ENCODE data around the gene LTBP2.

The LTBP2 gene

GRCh38 chr14:74611650-74612349 lies at the start of gene LTBP2:
LTBP2 (minus strand) TSS chr14:74612237; CDS start chr14:74611944, 293 bp downstream.
- DNase-seq (ENCODE audit: low spot score) = no peak

GRCh38 chr14:74660863-74661262 lies 48.8 kb upstream of the LTBP2 start:
- DNase-seq (ENCODE audit: low spot score) = no peak

GRCh38 chr14:74660167-74660566 lies 48.1 kb upstream of the LTBP2 start:
- no peak for DNase-seq (ENCODE audit: low spot score)

- no peak for DNase-seq (ENCODE audit: low spot score)
Measured at GRCh38 chr14:74658535-74659131, 46.6 kb upstream of the LTBP2 start.

GRCh38 chr14:74656964-74657363 lies 44.9 kb upstream of the LTBP2 start:
- no peak for DNase-seq (ENCODE audit: low spot score)

- no peak for DNase-seq (ENCODE audit: low spot score)
Measured at GRCh38 chr14:74655599-74656395, 43.8 kb upstream of the LTBP2 start.

- no peak for DNase-seq (ENCODE audit: low spot score)
Measured at GRCh38 chr14:74654931-74655330, 42.9 kb upstream of the LTBP2 start.

GRCh38 chr14:74653386-74654138 lies 41.5 kb upstream of the LTBP2 start:
- DNase-seq (ENCODE audit: low spot score) = peak; percentile 88

GRCh38 chr14:74652541-74652940 lies 40.5 kb upstream of the LTBP2 start:
- DNase-seq (ENCODE audit: low spot score) = no peak

GRCh38 chr14:74650927-74651686 lies 39.1 kb upstream of the LTBP2 start:
- DNase-seq (ENCODE audit: low spot score) = no peak

- no peak for DNase-seq (ENCODE audit: low spot score)
Measured at GRCh38 chr14:74649673-74650072, 37.6 kb upstream of the LTBP2 start.

GRCh38 chr14:74649167-74649566 lies 37.1 kb upstream of the LTBP2 start:
- no peak for DNase-seq (ENCODE audit: low spot score)

- no peak for DNase-seq (ENCODE audit: low spot score)
Measured at GRCh38 chr14:74648601-74649000, 36.6 kb upstream of the LTBP2 start.

- peak; percentile 28 for DNase-seq (ENCODE audit: low spot score)
Measured at GRCh38 chr14:74647678-74648461, 35.8 kb upstream of the LTBP2 start.

- no peak for DNase-seq (ENCODE audit: low spot score)
Measured at GRCh38 chr14:74647061-74647677, 35.1 kb upstream of the LTBP2 start.

- DNase-seq (ENCODE audit: low spot score) = no peak
Measured at GRCh38 chr14:74645756-74646470, 33.9 kb upstream of the LTBP2 start.

- no peak for DNase-seq (ENCODE audit: low spot score)
Measured at GRCh38 chr14:74645244-74645643, 33.2 kb upstream of the LTBP2 start.

- DNase-seq (ENCODE audit: low spot score) = no peak
Measured at GRCh38 chr14:74641601-74642391, 29.8 kb upstream of the LTBP2 start.

- no peak for DNase-seq (ENCODE audit: low spot score)
Measured at GRCh38 chr14:74638966-74639365, 26.9 kb upstream of the LTBP2 start.
